ENCODE measurements around the gene KAT2B. TPM values are rescaled to one million over a fixed set of nuclear protein-coding genes. Genes with fewer than 3 reads are reported as not detected.

The KAT2B gene
- total and polyA plus RNA-seq, 2 of the 8 experiments (the other 6 are each of a cell fraction or from before 2014, with no cell fraction given) = 0.24 to 0.91 TPM

DNA sequence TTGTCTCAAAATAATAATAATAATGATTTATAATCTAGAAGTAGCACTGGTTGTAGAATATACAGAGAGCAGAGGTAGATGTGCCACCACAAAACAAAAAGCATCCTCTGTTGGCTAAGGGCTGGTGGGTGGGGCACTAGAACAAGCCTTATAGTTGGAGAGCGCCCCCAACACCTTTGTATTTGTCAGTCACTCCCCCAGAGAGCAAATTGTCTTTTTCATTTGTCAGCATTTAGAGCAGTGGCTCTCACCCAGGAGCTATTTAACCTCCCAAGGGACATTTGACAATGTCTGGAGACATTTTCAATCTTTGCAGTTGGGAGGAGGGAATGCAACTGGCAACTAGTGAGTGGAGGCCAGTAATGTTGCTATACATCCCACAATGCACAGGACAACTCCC lies 6.3 kb downstream of the KAT2B start (continued):
- TF ChIP-seq EP300 (IDR thresholded peaks at IDR 0.05; ENCODE audit: borderline replicate concordance in 1 of 2, low read depth in 2 of 2, low read length in 2 of 2) (no peak), CHD7 (IDR thresholded peaks at IDR 0.05; ENCODE audit: insufficient replicate concordance, low read length) (no peak)
